Osteocyte (in vitro differentiated cells): ENCODE measurements around the gene CAMKK1. TPM values are rescaled to one million over a fixed set of nuclear protein-coding genes. Genes with fewer than 3 reads are reported as not detected.

Experiments used
- DNase-seq: peaks from one replicate; pipeline ENCODE4 v3.0.0; 2021; ENCODE audit warnings: mixed read lengths; ENCODE audit not compliant: unreplicated experiment; ENCODE audit errors: extremely low spot score
- H3K27ac Mint-ChIP-seq: one replicate; pipeline ENCODE4 v1.8.0; 2021; ENCODE audit warnings: mild to moderate bottlenecking, mixed read lengths; ENCODE audit not compliant: unreplicated experiment
- H3K27me3 Mint-ChIP-seq: one replicate; pipeline ENCODE4 v1.8.0; 2021; ENCODE audit warnings: mixed read lengths; ENCODE audit not compliant: unreplicated experiment
- H3K36me3 Mint-ChIP-seq: one replicate; pipeline ENCODE4 v1.8.0; 2021; ENCODE audit warnings: mixed read lengths; ENCODE audit not compliant: unreplicated experiment
- H3K4me1 Mint-ChIP-seq: one replicate; pipeline ENCODE4 v1.8.0; 2021; ENCODE audit warnings: mixed read lengths; ENCODE audit not compliant: unreplicated experiment
- H3K4me3 Mint-ChIP-seq: one replicate; pipeline ENCODE4 v1.8.0; 2021; ENCODE audit warnings: mild to moderate bottlenecking, moderate library complexity, mixed read lengths; ENCODE audit not compliant: unreplicated experiment
- H3K9me3 Mint-ChIP-seq: one replicate; pipeline ENCODE4 v1.8.0; 2021; ENCODE audit warnings: mixed read lengths; ENCODE audit not compliant: unreplicated experiment
- CTCF ChIP-seq: fragments of 200-600 bp; sonication (generic); IDR thresholded peaks from 2 replicates; pipeline ENCODE4 v1.5.0; 2021; ENCODE audit warnings: antibody characterized with exemption, mild to moderate bottlenecking, moderate library complexity
- total RNA-seq: library from RNA; stranded (reverse); gene quantifications from 2 replicates; pipeline ENCODE4 v1.2.1, GENCODE V29; 2021

The CAMKK1 gene
- total RNA-seq, 1 donor from 2014 or later: 1.3 TPM

GRCh38 chr17:3921502-3922319, 28.9 kb upstream of the CAMKK1 start:
- H3K27ac Mint-ChIP-seq: no peak overlapping the region
- peaks cover 6% of the 10 kb centered on the region for H3K27me3 Mint-ChIP-seq
- no peak overlapping the region for H3K4me3 Mint-ChIP-seq
- DNase-seq: no peak
- no peaks in the 10 kb centered on the region for H3K36me3 Mint-ChIP-seq
- H3K4me1 Mint-ChIP-seq: no peaks in the 10 kb centered on the region
- H3K9me3 Mint-ChIP-seq: no peaks in the 10 kb centered on the region
- no peak for TF ChIP-seq CTCF

- Mint-ChIP-seq H3K9me3 (no peaks in the 10 kb centered on the region), H3K4me1 (no peaks in the 10 kb centered on the region), H3K36me3 (no peaks in the 10 kb centered on the region), H3K4me3 (no peak overlapping the region), H3K27ac (no peak overlapping the region), H3K27me3 (peaks cover 6% of the 10 kb centered on the region)
- no peak for TF ChIP-seq CTCF
- no peak for DNase-seq
Measured at GRCh38 chr17:3921006-3921405, 28.2 kb upstream of the CAMKK1 start.

- Mint-ChIP-seq H3K4me1 (no peaks in the 10 kb centered on the region), H3K27me3 (no peaks in the 10 kb centered on the region), H3K4me3 (no peak overlapping the region), H3K36me3 (no peaks in the 10 kb centered on the region), H3K9me3 (no peaks in the 10 kb centered on the region), H3K27ac (no peak overlapping the region)
- DNase-seq: no peak
- no peak for TF ChIP-seq CTCF
Measured at GRCh38 chr17:3919123-3919624, 26.3 kb upstream of the CAMKK1 start.

- no peak for DNase-seq
- H3K27ac Mint-ChIP-seq: no peak overlapping the region
- H3K4me1 Mint-ChIP-seq: no peaks in the 10 kb centered on the region
- no peaks in the 10 kb centered on the region for H3K27me3 Mint-ChIP-seq
- TF ChIP-seq CTCF: no peak
- no peaks in the 10 kb centered on the region for H3K9me3 Mint-ChIP-seq
- no peaks in the 10 kb centered on the region for H3K36me3 Mint-ChIP-seq
- no peak overlapping the region for H3K4me3 Mint-ChIP-seq
Measured at GRCh38 chr17:3918372-3919122, 25.7 kb upstream of the CAMKK1 start.

GRCh38 chr17:3917391-3917931, 24.6 kb upstream of the CAMKK1 start:
- Mint-ChIP-seq H3K9me3 (no peaks in the 10 kb centered on the region), H3K36me3 (no peaks in the 10 kb centered on the region), H3K4me1 (no peaks in the 10 kb centered on the region), H3K27me3 (peaks cover 4% of the 10 kb centered on the region), H3K4me3 (no peak overlapping the region), H3K27ac (no peak overlapping the region)
- no peak for TF ChIP-seq CTCF
- DNase-seq: no peak
